Mucosa of descending colon (tissue), 3 donors: ENCODE results near the gene ZNF48. TPM values are rescaled to one million over a fixed set of nuclear protein-coding genes. Genes with fewer than 3 reads are reported as not detected.

Experiments used
- ATAC-seq: fragments of 200-7000 bp; cut with Tn5 transposase; one replicate; pipeline ENCODE4 v1.9.1; 2020; ENCODE audit warnings: mild to moderate bottlenecking, moderate library complexity
- DNase-seq, 3 donors: peaks; one replicate each; pipeline ENCODE4 v3.0.0-alpha.2; 2020
- H3K36me3 ChIP-seq: fragments of 200-600 bp; one replicate; pipeline ENCODE4 v1.8.0; 2021; ENCODE audit warnings: low read depth, mild to moderate bottlenecking
- H3K4me1 ChIP-seq: fragments of 200-600 bp; one replicate; pipeline ENCODE4 v1.8.0; 2021; ENCODE audit warnings: low read depth, mild to moderate bottlenecking
- H3K4me3 ChIP-seq: fragments of 200-600 bp; one replicate; pipeline ENCODE4 v1.8.0; 2021; ENCODE audit warnings: mild to moderate bottlenecking
- H3K9me3 ChIP-seq: fragments of 200-600 bp; one replicate; pipeline ENCODE4 v1.8.0; 2021; ENCODE audit warnings: mild to moderate bottlenecking
- CTCF ChIP-seq: fragments of 200-600 bp; IDR thresholded peaks from one replicate; pipeline ENCODE4 v1.8.0; 2022; ENCODE audit warnings: antibody characterized with exemption, mild to moderate bottlenecking
- intact Hi-C, 2 donors: fragments of 100-400 bp; cut with DNase I in 1 of 2; cut with micrococcal nuclease in 1 of 2; formaldehyde crosslinking; loops; one replicate each; pipeline versions ENCODE4 v1.11.0 to v1.11.1; 2022; cut with DNase I, micrococcal nuclease
- total RNA-seq, 3 donors: library from RNA; stranded (reverse); fragmentation: NEBNext Ultra II Directional in 2 of 3; extraction: Animal tissue kit (Norgen Biotek cat#: 25700) in 2 of 3; gene quantifications; one replicate each; pipeline versions ENCODE4 v1.2.1 to v1.2.4, GENCODE V29; 2021 to 2023
- donor health status: DM: no; HTN: no; CAD: no; lungs with moderate emphysema.
- donor health status: DM: no; HTN: no; CAD: no.
- donor health status: DM: no; HTN: yes; CAD: no.

Gene ZNF48
- total RNA-seq, 3 donors from 2014 or later, result 6.5 to 13.7 (median 6.6) TPM

GRCh38 chr16:30357715-30358576, 37.3 kb upstream of the ZNF48 start:
- Histone ChIP-seq H3K9me3 (no peaks in the 10 kb centered on the region), H3K4me3 (no peak overlapping the region), H3K4me1 (peaks cover 16% of the 10 kb centered on the region), H3K36me3 (no peaks in the 10 kb centered on the region)
- no peak for TF ChIP-seq CTCF
- intact Hi-C loops, result no loop called here
- no peak for ATAC-seq
- peak in 2 of 3 donors; percentile 29 to 43 for DNase-seq

- no peak for TF ChIP-seq CTCF
- intact Hi-C loops, result no loop called here
- DNase-seq (peak in 1 of 3 donors; percentile 42), ATAC-seq (no peak)
- peaks cover 16% of the 10 kb centered on the region for H3K4me1 ChIP-seq
- no peak overlapping the region for H3K4me3 ChIP-seq
- no peaks in the 10 kb centered on the region for H3K36me3 ChIP-seq
- no peaks in the 10 kb centered on the region for H3K9me3 ChIP-seq
Observed at GRCh38 chr16:30358577-30358936, 36.7 kb upstream of the ZNF48 start.

- intact Hi-C loops, result no loop called here
- Histone ChIP-seq H3K4me1 (peaks cover 9% of the 10 kb centered on the region), H3K4me3 (no peak overlapping the region), H3K9me3 (no peaks in the 10 kb centered on the region), H3K36me3 (no peaks in the 10 kb centered on the region)
- TF ChIP-seq CTCF, result no peak
- DNase-seq, result no peak
- no peak for ATAC-seq
Observed at GRCh38 chr16:30358990-30359870, 36.0 kb upstream of the ZNF48 start.

- intact Hi-C loops, result no loop called here
- peaks cover 6% of the 10 kb centered on the region for H3K4me1 ChIP-seq
- no peaks in the 10 kb centered on the region for H3K9me3 ChIP-seq
- TF ChIP-seq CTCF, result no peak
- H3K36me3 ChIP-seq, result no peaks in the 10 kb centered on the region
- no peak for ATAC-seq
- H3K4me3 ChIP-seq, result no peak overlapping the region
- DNase-seq, result no peak
Observed at GRCh38 chr16:30359871-30360170, 35.4 kb upstream of the ZNF48 start.

DNA sequence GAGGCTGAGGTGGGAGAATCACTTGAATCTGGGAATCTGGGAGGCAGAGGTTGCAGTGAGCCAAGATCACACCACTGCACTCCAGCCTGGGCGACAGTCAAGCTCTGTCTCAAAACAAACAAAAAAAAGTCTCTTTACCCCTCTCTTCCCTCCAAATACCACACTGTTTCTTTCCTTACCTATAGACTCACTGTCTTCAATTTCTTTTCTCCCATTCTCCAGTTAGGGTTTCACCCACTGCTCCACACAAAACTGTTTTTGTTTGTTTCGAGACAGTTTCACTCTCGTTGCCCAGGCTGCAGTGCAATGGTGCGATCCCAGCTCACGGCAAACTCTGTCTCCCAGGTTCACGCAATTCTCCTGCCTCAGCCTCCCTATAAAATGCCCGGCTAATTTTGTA, 34.0 kb upstream of the ZNF48 start:
- intact Hi-C loops, result no loop called here
- DNase-seq (no peak), ATAC-seq (no peak)
- no peaks in the 10 kb centered on the region for H3K9me3 ChIP-seq
- H3K36me3 ChIP-seq, result no peaks in the 10 kb centered on the region
- no peak overlapping the region for H3K4me3 ChIP-seq
- H3K4me1 ChIP-seq, result peaks cover 5% of the 10 kb centered on the region
- no peak for TF ChIP-seq CTCF
